ENCODE results near the gene KRTAP16-1. TPM values are rescaled to one million over a fixed set of nuclear protein-coding genes. Genes with fewer than 3 reads are reported as not detected.
"Not testable (repeated sequence)": the region's sequence is repeated elsewhere in the genome, so short reads cannot be mapped to it uniquely, and the experiment has no call there.

The KRTAP16-1 gene
- total and polyA plus RNA-seq, 10 of the 15 experiments (the other 5 are each of a cell fraction or from before 2014, with no cell fraction given): 0.23 TPM; not detected in 9

DNA sequence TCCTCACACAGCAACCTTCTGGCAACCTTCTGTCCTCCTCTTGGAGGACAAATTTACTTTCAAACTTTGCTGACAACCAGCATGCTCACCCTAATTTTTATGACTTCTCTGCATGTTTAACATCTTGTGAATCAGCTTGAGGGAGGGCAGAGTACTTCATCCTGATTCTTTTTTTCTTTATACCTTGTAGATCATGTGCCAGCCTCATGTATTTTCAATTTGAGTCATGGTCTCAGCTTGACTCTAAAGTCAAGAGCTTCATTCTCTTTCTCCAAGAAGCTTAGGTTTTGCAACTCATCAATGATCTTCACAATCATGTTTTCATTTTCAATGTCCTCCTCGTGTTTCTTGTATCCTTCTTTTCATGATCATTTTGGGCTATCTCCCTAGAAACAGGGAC, 37.3 kb downstream of the KRTAP16-1 start (continued):
- no peak for TF ChIP-seq EP300 (IDR thresholded peaks at IDR 0.05; ENCODE audit: borderline replicate concordance in 1 of 2, control insufficient read depth in 1 of 2, low read depth in 2 of 2, low read length in 2 of 2)
- TF ChIP-seq, protein P1, sequence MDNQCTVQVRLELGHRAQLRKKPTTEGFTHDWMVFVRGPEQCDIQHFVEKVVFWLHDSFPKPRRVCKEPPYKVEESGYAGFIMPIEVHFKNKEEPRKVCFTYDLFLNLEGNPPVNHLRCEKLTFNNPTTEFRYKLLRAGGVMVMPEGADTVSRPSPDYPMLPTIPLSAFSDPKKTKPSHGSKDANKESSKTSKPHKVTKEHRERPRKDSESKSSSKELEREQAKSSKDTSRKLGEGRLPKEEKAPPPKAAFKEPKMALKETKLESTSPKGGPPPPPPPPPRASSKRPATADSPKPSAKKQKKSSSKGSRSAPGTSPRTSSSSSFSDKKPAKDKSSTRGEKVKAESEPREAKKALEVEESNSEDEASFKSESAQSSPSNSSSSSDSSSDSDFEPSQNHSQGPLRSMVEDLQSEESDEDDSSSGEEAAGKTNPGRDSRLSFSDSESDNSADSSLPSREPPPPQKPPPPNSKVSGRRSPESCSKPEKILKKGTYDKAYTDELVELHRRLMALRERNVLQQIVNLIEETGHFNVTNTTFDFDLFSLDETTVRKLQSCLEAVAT (IDR thresholded peaks at IDR 0.05): no peak
- TF ChIP-seq IRF4 (IDR thresholded peaks at IDR 0.05; ENCODE audit: low read depth, low read length): no peak

GRCh38 chr17:41271323-41271722, 37.8 kb downstream of the KRTAP16-1 start:
- H3K4me1 ChIP-seq (ENCODE audit: control insufficient read depth, insufficient read depth, low read length); H3K4me3 ChIP-seq; H3K9me3 ChIP-seq (replicated peaks; ENCODE audit: control insufficient read depth, insufficient read depth, low read length); SMC1A ChIA-PET (ENCODE audit: uncharacterized antibody, unreplicated experiment); H3K9ac ChIP-seq (ENCODE audit: control insufficient read depth, insufficient read depth, low read length); H4K20me1 ChIP-seq (ENCODE audit: control insufficient read depth, insufficient read depth); H3K36me3 ChIP-seq (ENCODE audit: control insufficient read depth in 2 of 2, insufficient read depth in 2 of 2, low read length in 1 of 2); H3K79me2 ChIP-seq (ENCODE audit: control insufficient read depth, insufficient read depth, low read length); H3K4me2 ChIP-seq (ENCODE audit: control insufficient read depth, insufficient read depth); H3K27me3 ChIP-seq (replicated peaks in 1 of 2; ENCODE audit: control insufficient read depth in 2 of 2, insufficient read depth in 2 of 2, low read length in 1 of 2); in situ Hi-C loops (cut with MboI); H2AFZ ChIP-seq (ENCODE audit: control insufficient read depth, low read depth, low read length); DNase-seq (ENCODE audit: low read depth, low spot score); H3K27ac ChIP-seq (ENCODE audit: control insufficient read depth, insufficient read depth); POLR2A ChIA-PET; intact Hi-C loops (cut with micrococcal nuclease; ENCODE audit: unreplicated experiment); FAIRE-seq; ATAC-seq; RAD21 ChIA-PET (ENCODE audit: unreplicated experiment); BruUV-seq (replicated peaks); CTCF ChIA-PET: not testable (repeated sequence)
- no CpG with 5 or more reads among the region's 1 CpG for WGBS (ENCODE audit: insufficient coverage, insufficient replicate concordance, low lambda C conversion rate, missing lambda C conversion rate)

GRCh38 chr17:41267711-41268110, 41.4 kb downstream of the KRTAP16-1 start:
- Histone ChIP-seq H3K79me2 (ENCODE audit: control insufficient read depth, insufficient read depth, low read length) (no peaks in the 10 kb centered on the region), H2AFZ (ENCODE audit: control insufficient read depth, low read depth, low read length) (no peak overlapping the region), H3K9me3 (replicated peaks; ENCODE audit: control insufficient read depth, insufficient read depth, low read length) (no peaks in the 10 kb centered on the region), H3K36me3 (ENCODE audit: control insufficient read depth in 2 of 2, insufficient read depth in 2 of 2, low read length in 1 of 2) (no peaks in the 10 kb centered on the region), H4K20me1 (ENCODE audit: control insufficient read depth, insufficient read depth) (no peaks in the 10 kb centered on the region), H3K27me3 (replicated peaks in 1 of 2; ENCODE audit: control insufficient read depth in 2 of 2, insufficient read depth in 2 of 2, low read length in 1 of 2) (no peaks in the 10 kb centered on the region; a peak in 1 of 4 replicates), H3K4me3 (no peak overlapping the region), H3K4me2 (ENCODE audit: control insufficient read depth, insufficient read depth) (no peak overlapping the region), H3K27ac (ENCODE audit: control insufficient read depth, insufficient read depth) (no peak overlapping the region), H3K9ac (ENCODE audit: control insufficient read depth, insufficient read depth, low read length) (no peak overlapping the region), H3K4me1 (ENCODE audit: control insufficient read depth, insufficient read depth, low read length) (no peaks in the 10 kb centered on the region)
- DNase-seq (ENCODE audit: low read depth, low spot score): no peak
- ChIA-PET POLR2A (no interaction called here), CTCF (no interaction called here), RAD21 (ENCODE audit: unreplicated experiment) (no interaction called here), SMC1A (ENCODE audit: uncharacterized antibody, unreplicated experiment) (no interaction called here)
- no peak for ATAC-seq
- FAIRE-seq: no peak
- in situ Hi-C loops (cut with MboI) (no loop called here), intact Hi-C loops (cut with micrococcal nuclease; ENCODE audit: unreplicated experiment) (no loop called here)
- no CpG with 5 or more reads among the region's 3 CpGs for WGBS (ENCODE audit: insufficient coverage, insufficient replicate concordance, low lambda C conversion rate, missing lambda C conversion rate)
- BruUV-seq (replicated peaks): no TSS peak
- TF ChIP-seq JUNB (IDR thresholded peaks at IDR 0.05) (no peak), PAX5 (IDR thresholded peaks at IDR 0.05; ENCODE audit: borderline replicate concordance, low read depth, low read length) (no peak), SIN3A (IDR thresholded peaks at IDR 0.05; ENCODE audit: low read depth, low read length) (no peak), STAT3 (IDR thresholded peaks at IDR 0.05; ENCODE audit: low read depth, low read length) (no peak), POU2F2 (IDR thresholded peaks at IDR 0.05; ENCODE audit: borderline replicate concordance, low read depth, low read length) (no peak), YY1 (IDR thresholded peaks at IDR 0.05; ENCODE audit: low read depth, low read length) (no peak), IRF4 (IDR thresholded peaks at IDR 0.05; ENCODE audit: low read depth, low read length) (no peak), MYC (IDR thresholded peaks at IDR 0.05; ENCODE audit: insufficient read depth, insufficient read length, insufficient replicate concordance, low read length, severe bottlenecking) (no peak), PML (IDR thresholded peaks at IDR 0.05; ENCODE audit: low read length) (no peak), SPI1 (IDR thresholded peaks at IDR 0.05; ENCODE audit: borderline replicate concordance, insufficient read depth, low read depth, low read length) (no peak), TCF3 (IDR thresholded peaks at IDR 0.05; ENCODE audit: borderline replicate concordance, insufficient read depth, low read depth, low read length) (no peak), MXI1 (IDR thresholded peaks at IDR 0.05; ENCODE audit: low read depth, low read length) (no peak)
- TF ChIP-seq, protein P1 (IDR thresholded peaks at IDR 0.05): no peak
